ENCODE measurements around the gene SLC8A1.

DNA sequence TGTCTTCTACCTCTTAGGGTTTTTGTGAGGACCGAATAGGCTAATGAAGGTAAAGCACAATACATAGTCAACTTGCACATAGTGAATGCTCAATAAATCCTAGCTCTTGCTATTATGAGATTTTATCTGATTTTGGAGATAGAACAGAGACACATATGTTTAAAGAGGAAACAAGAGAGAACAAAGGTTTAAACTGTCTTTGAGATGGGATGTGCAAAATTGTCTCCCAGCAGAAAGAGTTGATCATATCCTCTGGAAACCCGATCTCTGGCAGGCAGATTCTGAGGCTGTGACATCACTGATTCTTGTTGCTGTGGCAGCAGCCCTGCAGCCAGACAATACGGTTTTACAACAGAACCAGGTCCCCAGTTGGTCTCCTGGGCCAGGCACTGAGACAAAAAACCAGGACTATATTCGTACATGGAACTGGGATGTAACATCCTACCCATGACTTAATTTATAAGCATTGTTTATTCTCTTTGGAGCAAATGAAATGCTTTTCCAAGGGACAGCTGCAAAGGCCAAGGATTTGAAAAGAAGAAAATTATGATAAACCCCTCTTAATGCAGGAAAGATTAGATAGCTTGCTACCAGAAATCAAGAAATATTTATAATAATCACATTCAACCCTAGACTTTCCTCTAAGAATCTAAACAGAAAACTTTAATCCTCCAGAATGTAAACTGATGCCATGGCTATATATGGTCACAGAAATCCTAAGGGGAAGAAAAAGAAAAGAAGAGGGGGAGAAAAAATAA lies 80.2 kb downstream of the SLC8A1 start:
- TF ChIP-seq POLR2A (IDR thresholded peaks at IDR 0.05; ENCODE audit: low read depth, low read length): no peak
- TF ChIP-seq SMAD1 (IDR thresholded peaks at IDR 0.05; ENCODE audit: low read depth, partially characterized antibody): no peak
- TF ChIP-seq, protein P1, sequence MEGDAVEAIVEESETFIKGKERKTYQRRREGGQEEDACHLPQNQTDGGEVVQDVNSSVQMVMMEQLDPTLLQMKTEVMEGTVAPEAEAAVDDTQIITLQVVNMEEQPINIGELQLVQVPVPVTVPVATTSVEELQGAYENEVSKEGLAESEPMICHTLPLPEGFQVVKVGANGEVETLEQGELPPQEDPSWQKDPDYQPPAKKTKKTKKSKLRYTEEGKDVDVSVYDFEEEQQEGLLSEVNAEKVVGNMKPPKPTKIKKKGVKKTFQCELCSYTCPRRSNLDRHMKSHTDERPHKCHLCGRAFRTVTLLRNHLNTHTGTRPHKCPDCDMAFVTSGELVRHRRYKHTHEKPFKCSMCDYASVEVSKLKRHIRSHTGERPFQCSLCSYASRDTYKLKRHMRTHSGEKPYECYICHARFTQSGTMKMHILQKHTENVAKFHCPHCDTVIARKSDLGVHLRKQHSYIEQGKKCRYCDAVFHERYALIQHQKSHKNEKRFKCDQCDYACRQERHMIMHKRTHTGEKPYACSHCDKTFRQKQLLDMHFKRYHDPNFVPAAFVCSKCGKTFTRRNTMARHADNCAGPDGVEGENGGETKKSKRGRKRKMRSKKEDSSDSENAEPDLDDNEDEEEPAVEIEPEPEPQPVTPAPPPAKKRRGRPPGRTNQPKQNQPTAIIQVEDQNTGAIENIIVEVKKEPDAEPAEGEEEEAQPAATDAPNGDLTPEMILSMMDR (IDR thresholded peaks at IDR 0.05 in 2 of 3, conservative IDR thresholded peaks at IDR 0.05 in 1 of 3; ENCODE audit: control insufficient read depth in 2 of 3, extremely low read depth in 1 of 3, insufficient read depth in 1 of 3, low read depth in 3 of 3, low read length in 3 of 3): no peak
- no peak for TF ChIP-seq RAD21 (IDR thresholded peaks at IDR 0.05; ENCODE audit: insufficient read depth, low read depth, low read length)

Measured in GM12878 (cell line).